ENCODE results near the gene RAD52. TPM values are rescaled to one million over a fixed set of nuclear protein-coding genes. Genes with fewer than 3 reads are reported as not detected.

Gene RAD52
- total RNA-seq, 1 experiment from 2014 or later: 14.9 TPM

- Histone ChIP-seq H3K4me1 (ENCODE audit: low read length) (peaks cover 13% of the 10 kb centered on the region), H3K4me2 (ENCODE audit: low read depth, low read length, poor library complexity, severe bottlenecking) (no peak overlapping the region), H4K20me1 (ENCODE audit: insufficient read depth, low read depth, low read length) (no peaks in the 10 kb centered on the region), H2AFZ (ENCODE audit: low read length) (no peak overlapping the region), H3K36me3 (ENCODE audit: insufficient read depth, low read length) (no peaks in the 10 kb centered on the region), H3K4me3 (ENCODE audit: low read length) (no peak overlapping the region), H3K27ac (ENCODE audit: low read length) (no peak overlapping the region), H3K27me3 (ENCODE audit: low read length) (no peaks in the 10 kb centered on the region), H3K9me3 (ENCODE audit: low read length) (no peaks in the 10 kb centered on the region), H3K79me2 (ENCODE audit: low read length) (no peaks in the 10 kb centered on the region), H3K9ac (ENCODE audit: low read length) (no peak overlapping the region), H3K9me2 (replicated peaks; ENCODE audit: insufficient read depth, low read length) (no peaks in the 10 kb centered on the region)
- DNase-seq: no peak
Observed at GRCh38 chr12:954741-955140, 5.2 kb upstream of the RAD52 start.

- peaks cover 4% of the 10 kb centered on the region for H3K79me2 ChIP-seq (ENCODE audit: low read length)
- DNase-seq: no peak
- H2AFZ ChIP-seq (ENCODE audit: low read length): peak overlapping the region; percentile 76
- H4K20me1 ChIP-seq (ENCODE audit: insufficient read depth, low read depth, low read length): no peaks in the 10 kb centered on the region
- peaks cover 11% of the 10 kb centered on the region for H3K4me1 ChIP-seq (ENCODE audit: low read length)
- H3K9ac ChIP-seq (ENCODE audit: low read length): no peak overlapping the region
- no peak overlapping the region for H3K4me3 ChIP-seq (ENCODE audit: low read length)
- no peak overlapping the region for H3K27ac ChIP-seq (ENCODE audit: low read length)
- H3K27me3 ChIP-seq (ENCODE audit: low read length): no peaks in the 10 kb centered on the region
- H3K4me2 ChIP-seq (ENCODE audit: low read depth, low read length, poor library complexity, severe bottlenecking): peak overlapping the region; percentile 40
- no peaks in the 10 kb centered on the region for H3K9me3 ChIP-seq (ENCODE audit: low read length)
- no peaks in the 10 kb centered on the region for H3K36me3 ChIP-seq (ENCODE audit: insufficient read depth, low read length)
- no peaks in the 10 kb centered on the region for H3K9me2 ChIP-seq (replicated peaks; ENCODE audit: insufficient read depth, low read length)
Observed at GRCh38 chr12:953776-954175, 4.3 kb upstream of the RAD52 start.

- no peaks in the 10 kb centered on the region for H4K20me1 ChIP-seq (ENCODE audit: insufficient read depth, low read depth, low read length)
- H3K4me3 ChIP-seq (ENCODE audit: low read length): no peak overlapping the region
- no peaks in the 10 kb centered on the region for H3K36me3 ChIP-seq (ENCODE audit: insufficient read depth, low read length)
- DNase-seq: no peak
- H3K9me2 ChIP-seq (replicated peaks; ENCODE audit: insufficient read depth, low read length): no peaks in the 10 kb centered on the region
- no peak overlapping the region for H3K9ac ChIP-seq (ENCODE audit: low read length)
- H3K27me3 ChIP-seq (ENCODE audit: low read length): no peaks in the 10 kb centered on the region
- H3K4me1 ChIP-seq (ENCODE audit: low read length): peaks cover 24% of the 10 kb centered on the region
- H2AFZ ChIP-seq (ENCODE audit: low read length): no peak overlapping the region
- H3K79me2 ChIP-seq (ENCODE audit: low read length): peaks cover 30% of the 10 kb centered on the region
- no peak overlapping the region for H3K27ac ChIP-seq (ENCODE audit: low read length)
- H3K9me3 ChIP-seq (ENCODE audit: low read length): no peaks in the 10 kb centered on the region
- H3K4me2 ChIP-seq (ENCODE audit: low read depth, low read length, poor library complexity, severe bottlenecking): no peak overlapping the region
Observed at GRCh38 chr12:951176-951575, 1.7 kb upstream of the RAD52 start.

GRCh38 chr12:948238-948637, 1.3 kb downstream of the RAD52 start:
- H4K20me1 ChIP-seq (ENCODE audit: insufficient read depth, low read depth, low read length): no peaks in the 10 kb centered on the region
- H2AFZ ChIP-seq (ENCODE audit: low read length): no peak overlapping the region
- H3K79me2 ChIP-seq (ENCODE audit: low read length): peaks cover 41% of the 10 kb centered on the region
- no peaks in the 10 kb centered on the region for H3K36me3 ChIP-seq (ENCODE audit: insufficient read depth, low read length)
- H3K9me3 ChIP-seq (ENCODE audit: low read length): no peaks in the 10 kb centered on the region
- no peak overlapping the region for H3K27ac ChIP-seq (ENCODE audit: low read length)
- H3K4me3 ChIP-seq (ENCODE audit: low read length): peak overlapping the region; percentile 70
- no peaks in the 10 kb centered on the region for H3K27me3 ChIP-seq (ENCODE audit: low read length)
- H3K9me2 ChIP-seq (replicated peaks; ENCODE audit: insufficient read depth, low read length): no peaks in the 10 kb centered on the region
- peaks cover 20% of the 10 kb centered on the region for H3K4me1 ChIP-seq (ENCODE audit: low read length)
- H3K4me2 ChIP-seq (ENCODE audit: low read depth, low read length, poor library complexity, severe bottlenecking): peak overlapping the region; percentile 73
- H3K9ac ChIP-seq (ENCODE audit: low read length): peak overlapping the region; percentile 80
- DNase-seq: no peak

- Histone ChIP-seq H3K36me3 (ENCODE audit: insufficient read depth, low read length) (0 out of 2 replicates have a peak, but pooled peaks cover 2% of the 10 kb centered on the region), H3K4me2 (ENCODE audit: low read depth, low read length, poor library complexity, severe bottlenecking) (no peak overlapping the region), H3K79me2 (ENCODE audit: low read length) (peaks cover 48% of the 10 kb centered on the region)
Observed at GRCh38 chr12:946631-947030, 2.9 kb downstream of the RAD52 start.

GRCh38 chr12:946212-946611, 3.3 kb downstream of the RAD52 start:
- no peaks in the 10 kb centered on the region for H3K9me3 ChIP-seq (ENCODE audit: low read length)
- no peaks in the 10 kb centered on the region for H3K9me2 ChIP-seq (replicated peaks; ENCODE audit: insufficient read depth, low read length)
- H3K4me1 ChIP-seq (ENCODE audit: low read length): peaks cover 19% of the 10 kb centered on the region
- H3K4me3 ChIP-seq (ENCODE audit: low read length): no peak overlapping the region
- no peak overlapping the region for H3K4me2 ChIP-seq (ENCODE audit: low read depth, low read length, poor library complexity, severe bottlenecking)
- H3K9ac ChIP-seq (ENCODE audit: low read length): no peak overlapping the region
- no peak for DNase-seq
- peaks cover 48% of the 10 kb centered on the region for H3K79me2 ChIP-seq (ENCODE audit: low read length)
- H3K36me3 ChIP-seq (ENCODE audit: insufficient read depth, low read length): 0 out of 2 replicates have a peak, but pooled peaks cover 2% of the 10 kb centered on the region
- no peak overlapping the region for H2AFZ ChIP-seq (ENCODE audit: low read length)
- no peaks in the 10 kb centered on the region for H4K20me1 ChIP-seq (ENCODE audit: insufficient read depth, low read depth, low read length)
- no peak overlapping the region for H3K27ac ChIP-seq (ENCODE audit: low read length)
- no peaks in the 10 kb centered on the region for H3K27me3 ChIP-seq (ENCODE audit: low read length)

More at GRCh38 chr12:946631-947030, 2.9 kb downstream of the RAD52 start:
- Histone ChIP-seq H2AFZ (ENCODE audit: low read length) (no peak overlapping the region), H3K9me2 (replicated peaks; ENCODE audit: insufficient read depth, low read length) (no peaks in the 10 kb centered on the region), H3K9me3 (ENCODE audit: low read length) (no peaks in the 10 kb centered on the region), H4K20me1 (ENCODE audit: insufficient read depth, low read depth, low read length) (no peaks in the 10 kb centered on the region), H3K9ac (ENCODE audit: low read length) (no peak overlapping the region), H3K4me1 (ENCODE audit: low read length) (peaks cover 19% of the 10 kb centered on the region), H3K4me3 (ENCODE audit: low read length) (no peak overlapping the region), H3K27ac (ENCODE audit: low read length) (no peak overlapping the region), H3K27me3 (ENCODE audit: low read length) (no peaks in the 10 kb centered on the region)
- no peak for DNase-seq

GRCh38 chr12:944211-944610, 5.3 kb downstream of the RAD52 start:
- H3K9ac ChIP-seq (ENCODE audit: low read length): no peak overlapping the region
- H3K27ac ChIP-seq (ENCODE audit: low read length): no peak overlapping the region
- peaks cover 19% of the 10 kb centered on the region for H3K4me1 ChIP-seq (ENCODE audit: low read length)
- no peak overlapping the region for H3K4me3 ChIP-seq (ENCODE audit: low read length)
- peaks cover 64% of the 10 kb centered on the region for H3K79me2 ChIP-seq (ENCODE audit: low read length)
- H3K9me2 ChIP-seq (replicated peaks; ENCODE audit: insufficient read depth, low read length): no peaks in the 10 kb centered on the region
- no peaks in the 10 kb centered on the region for H3K27me3 ChIP-seq (ENCODE audit: low read length)
- H3K4me2 ChIP-seq (ENCODE audit: low read depth, low read length, poor library complexity, severe bottlenecking): no peak overlapping the region
- DNase-seq: no peak
- H3K36me3 ChIP-seq (ENCODE audit: insufficient read depth, low read length): peaks cover 5% of the 10 kb centered on the region; the same call in 1 of the 2 replicates
- no peaks in the 10 kb centered on the region for H4K20me1 ChIP-seq (ENCODE audit: insufficient read depth, low read depth, low read length)
- no peak overlapping the region for H2AFZ ChIP-seq (ENCODE audit: low read length)
- no peaks in the 10 kb centered on the region for H3K9me3 ChIP-seq (ENCODE audit: low read length)

- peaks cover 62% of the 10 kb centered on the region for H3K79me2 ChIP-seq (ENCODE audit: low read length)
- H3K4me1 ChIP-seq (ENCODE audit: low read length): peaks cover 13% of the 10 kb centered on the region
- H3K9ac ChIP-seq (ENCODE audit: low read length): no peak overlapping the region
- H3K27ac ChIP-seq (ENCODE audit: low read length): no peak overlapping the region
- no peak overlapping the region for H2AFZ ChIP-seq (ENCODE audit: low read length)
- no peaks in the 10 kb centered on the region for H3K27me3 ChIP-seq (ENCODE audit: low read length)
- H4K20me1 ChIP-seq (ENCODE audit: insufficient read depth, low read depth, low read length): no peaks in the 10 kb centered on the region
- no peaks in the 10 kb centered on the region for H3K9me3 ChIP-seq (ENCODE audit: low read length)
- peaks cover 9% of the 10 kb centered on the region; the same call in 1 of the 2 replicates for H3K36me3 ChIP-seq (ENCODE audit: insufficient read depth, low read length)
- H3K4me3 ChIP-seq (ENCODE audit: low read length): no peak overlapping the region
- DNase-seq: no peak
- no peak overlapping the region for H3K4me2 ChIP-seq (ENCODE audit: low read depth, low read length, poor library complexity, severe bottlenecking)
- no peaks in the 10 kb centered on the region for H3K9me2 ChIP-seq (replicated peaks; ENCODE audit: insufficient read depth, low read length)
Observed at GRCh38 chr12:943051-943450, 6.4 kb downstream of the RAD52 start.

- Histone ChIP-seq H3K9ac (ENCODE audit: low read length) (no peak overlapping the region), H3K4me2 (ENCODE audit: low read depth, low read length, poor library complexity, severe bottlenecking) (no peak overlapping the region), H3K27me3 (ENCODE audit: low read length) (no peaks in the 10 kb centered on the region), H3K27ac (ENCODE audit: low read length) (peak overlapping the region; percentile 30; the same call in 1 of the 2 replicates), H4K20me1 (ENCODE audit: insufficient read depth, low read depth, low read length) (no peaks in the 10 kb centered on the region), H3K36me3 (ENCODE audit: insufficient read depth, low read length) (peaks cover 9% of the 10 kb centered on the region), H3K4me1 (ENCODE audit: low read length) (no peaks in the 10 kb centered on the region), H3K79me2 (ENCODE audit: low read length) (peaks cover 46% of the 10 kb centered on the region), H3K9me3 (ENCODE audit: low read length) (no peaks in the 10 kb centered on the region), H2AFZ (ENCODE audit: low read length) (no peak overlapping the region), H3K9me2 (replicated peaks; ENCODE audit: insufficient read depth, low read length) (no peaks in the 10 kb centered on the region), H3K4me3 (ENCODE audit: low read length) (no peak overlapping the region)
- DNase-seq: no peak
Observed at GRCh38 chr12:938810-939209, 10.7 kb downstream of the RAD52 start.

Measured in Karpas-422 (cell line).